ENCODE measurements around the gene NUP42.

DNA sequence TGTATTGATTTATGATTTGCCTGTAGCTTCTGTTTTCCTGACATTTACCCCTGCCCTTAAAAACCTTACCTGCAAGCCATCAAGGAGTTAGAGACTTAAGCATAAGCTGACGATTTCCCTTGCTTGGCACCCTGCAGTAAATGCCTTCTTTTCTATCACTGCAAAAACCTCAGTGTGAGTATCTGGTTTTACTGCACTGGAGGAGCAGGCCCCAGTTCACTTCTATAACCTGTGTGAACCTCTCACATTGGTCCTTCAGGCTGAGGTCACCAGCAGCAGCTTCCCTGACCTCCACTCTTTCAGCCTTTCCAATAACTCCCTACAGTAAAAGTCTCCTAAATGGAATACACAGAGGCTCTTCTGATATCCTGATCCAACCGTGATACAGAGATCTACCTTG lies 30.5 kb downstream of the NUP42 start:
- TF ChIP-seq CTCF (IDR thresholded peaks at IDR 0.05) (no peak), POLR2A (IDR thresholded peaks at IDR 0.05) (no peak), POLR2AphosphoS5 (IDR thresholded peaks at IDR 0.05) (no peak)

Data from prostate gland (tissue), 2 donors.